ENCODE measurements around the gene CD4. TPM values are rescaled to one million over a fixed set of nuclear protein-coding genes. Genes with fewer than 3 reads are reported as not detected.

Gene CD4
- total and polyA plus RNA-seq, 2 of the 4 experiments (the other 2 are of a cell fraction): 5.7 to 15.0 TPM

GRCh38 chr12:6747216-6747615, 42.1 kb upstream of the CD4 start (continued):
- TF ChIP-seq BHLHE40 (IDR thresholded peaks at IDR 0.05; ENCODE audit: low read depth, low read length) (no peak), SMC3 (IDR thresholded peaks at IDR 0.05; ENCODE audit: low read depth, low read length) (no peak), FOS (IDR thresholded peaks at IDR 0.05; ENCODE audit: low read depth, low read length) (no peak), MAFK (IDR thresholded peaks at IDR 0.05; ENCODE audit: low read depth, low read length) (no peak)

GRCh38 chr12:6748761-6749160, 40.6 kb upstream of the CD4 start:
- no peak overlapping the region for H2BK20ac ChIP-seq (ENCODE audit: low read depth, low read length)
- H3K36me3 ChIP-seq (ENCODE audit: control insufficient read depth, insufficient read depth, low read length): peaks cover 56% of the 10 kb centered on the region
- H4K8ac ChIP-seq (ENCODE audit: low read depth in 2 of 2, low read length in 2 of 2): no peak overlapping the region
- ATAC-seq (ENCODE audit: low read depth) (no peak), DNase-seq (no peak)
- no peak overlapping the region for H3K27ac ChIP-seq (ENCODE audit: insufficient read depth, low read length)
- POLR2A ChIA-PET (ENCODE audit: unreplicated experiment): no interaction called here
- in situ Hi-C loops (cut with MboI; ENCODE audit: low sequenced_read_pairs): no loop called here
- H3K9me1 ChIP-seq (ENCODE audit: insufficient read depth, low read length): peaks cover 4% of the 10 kb centered on the region
- H2AFZ ChIP-seq (replicated peaks; ENCODE audit: low read length, poor library complexity): no peak overlapping the region
- H3K9me3 ChIP-seq (ENCODE audit: control insufficient read depth, insufficient read depth, low read length): no peaks in the 10 kb centered on the region
- no peak overlapping the region for H2BK15ac ChIP-seq (ENCODE audit: low read depth, low read length)
- dilution Hi-C loops (cut with HindIII; ENCODE audit: low sequenced_read_pairs, unreplicated experiment): no loop called here
- no peak overlapping the region for H3K4me2 ChIP-seq (ENCODE audit: low read depth, low read length)
- peaks cover 5% of the 10 kb centered on the region for H3K4me1 ChIP-seq (ENCODE audit: control insufficient read depth, insufficient read depth, low read length)
- CTCF ChIA-PET: no interaction called here
- H3K56ac ChIP-seq (ENCODE audit: extremely low read depth, insufficient read depth, low read length): no peak overlapping the region
- H2BK5ac ChIP-seq (ENCODE audit: low read depth, low read length, poor library complexity, severe bottlenecking): no peak overlapping the region
- H3K18ac ChIP-seq (ENCODE audit: low read depth, low read length): no peak overlapping the region
- no peak overlapping the region for H3K23ac ChIP-seq (ENCODE audit: low read depth, low read length)
- H3K14ac ChIP-seq (replicated peaks; ENCODE audit: low read depth, low read length): no peak overlapping the region
- no peak overlapping the region for H4K5ac ChIP-seq (ENCODE audit: low read depth, low read length)
- intact Hi-C loops (cut with micrococcal nuclease): no loop called here
- H4K91ac ChIP-seq (ENCODE audit: insufficient read depth, low read depth, low read length): no peak overlapping the region
- no peak overlapping the region for H3K9ac ChIP-seq (ENCODE audit: low read depth, low read length)
- H3K4ac ChIP-seq (ENCODE audit: low read depth, low read length): no peak overlapping the region
- 97% methylated on average over 14 of the region's 28 CpGs; no CpG with 5 or more reads in 1 of the 2 experiments for WGBS, 2 experiments (ENCODE audit: extremely low coverage in 2 of 2, insufficient read length in 1 of 2)
- H3K27me3 ChIP-seq (ENCODE audit: control insufficient read depth, insufficient read depth, low read length): no peaks in the 10 kb centered on the region
- H2BK120ac ChIP-seq (ENCODE audit: low read depth, low read length): no peak overlapping the region
- H3K79me1 ChIP-seq (ENCODE audit: low read depth in 1 of 2, low read length in 2 of 2): peaks cover 22 to 36% of the 10 kb centered on the region in 2 experiments
- H2AK5ac ChIP-seq (ENCODE audit: low read depth, low read length): no peak overlapping the region
- peaks cover 16% of the 10 kb centered on the region for H4K20me1 ChIP-seq (ENCODE audit: insufficient read depth, low read length)
- H2AK9ac ChIP-seq (replicated peaks; ENCODE audit: low read depth, low read length, poor library complexity): no peak overlapping the region
- no peak for TF ChIP-seq USF2 (IDR thresholded peaks at IDR 0.05; ENCODE audit: low read depth, low read length)
- no peak for TF ChIP-seq NFE2L2 (IDR thresholded peaks at IDR 0.05; ENCODE audit: low read depth, low read length)
- no peak for TF ChIP-seq CTCF (conservative IDR thresholded peaks at IDR 0.05; ENCODE audit: low read depth, low read length)
- TF ChIP-seq POLR2A (IDR thresholded peaks at IDR 0.05; ENCODE audit: low read depth, low read length): no peak
- no peak for TF ChIP-seq SMC3 (IDR thresholded peaks at IDR 0.05; ENCODE audit: low read depth, low read length)
- no peak overlapping the region for H3K4me3 ChIP-seq (ENCODE audit: insufficient read depth, low read depth, low read length)
- no TSS peak for BruUV-seq (replicated peaks)
